HG03066 (cell line): ENCODE results near the gene GRB10.

Source experiments
- ATAC-seq: cut with Tn5 transposase; IDR thresholded peaks from one replicate; pipeline ENCODE4 v1.9.1; 2021; ENCODE audit warnings: low read depth; ENCODE audit not compliant: unreplicated experiment

Gene GRB10

GRCh38 chr7:50658696-50659095 lies 124.0 kb downstream of the GRB10 start:
- ATAC-seq: no peak

GRCh38 chr7:50657912-50658311 lies 124.8 kb downstream of the GRB10 start:
- no peak for ATAC-seq

- ATAC-seq: no peak
These were observed 125.3 kb downstream of the GRB10 start for GRCh38 chr7:50657341-50657873.

- ATAC-seq: peak; percentile 23
These were observed 126.4 kb downstream of the GRB10 start for GRCh38 chr7:50656141-50656895.

GRCh38 chr7:50655490-50655889 lies 127.2 kb downstream of the GRB10 start:
- no peak for ATAC-seq

GRCh38 chr7:50655020-50655419 lies 127.7 kb downstream of the GRB10 start:
- ATAC-seq: no peak

GRCh38 chr7:50653981-50654425 lies 128.7 kb downstream of the GRB10 start:
- no peak for ATAC-seq

- no peak for ATAC-seq
These were observed 129.4 kb downstream of the GRB10 start for GRCh38 chr7:50653126-50653864.

GRCh38 chr7:50652400-50653125 lies 130.1 kb downstream of the GRB10 start:
- ATAC-seq: no peak

GRCh38 chr7:50651271-50651989 lies 131.3 kb downstream of the GRB10 start:
- ATAC-seq: peak; percentile 52

- no peak for ATAC-seq
These were observed 132.5 kb downstream of the GRB10 start for GRCh38 chr7:50650057-50650664.

- no peak for ATAC-seq
These were observed 133.3 kb downstream of the GRB10 start for GRCh38 chr7:50649259-50649885.

GRCh38 chr7:50648570-50649169 lies 134.0 kb downstream of the GRB10 start:
- ATAC-seq: no peak

GRCh38 chr7:50648076-50648475 lies 134.6 kb downstream of the GRB10 start:
- ATAC-seq: no peak

- no peak for ATAC-seq
These were observed 135.3 kb downstream of the GRB10 start for GRCh38 chr7:50647286-50647980.

- no peak for ATAC-seq
These were observed 136.6 kb downstream of the GRB10 start for GRCh38 chr7:50646069-50646468.

GRCh38 chr7:50645186-50645585 lies 137.5 kb downstream of the GRB10 start:
- no peak for ATAC-seq

GRCh38 chr7:50644586-50644985 lies 138.1 kb downstream of the GRB10 start:
- ATAC-seq: no peak
